Measurements from ENCODE around the gene GBF1. TPM values are rescaled to one million over a fixed set of nuclear protein-coding genes. Genes with fewer than 3 reads are reported as not detected.

The GBF1 gene
- total RNA-seq, 1 experiment from 2014 or later, result 23.7 TPM

DNA sequence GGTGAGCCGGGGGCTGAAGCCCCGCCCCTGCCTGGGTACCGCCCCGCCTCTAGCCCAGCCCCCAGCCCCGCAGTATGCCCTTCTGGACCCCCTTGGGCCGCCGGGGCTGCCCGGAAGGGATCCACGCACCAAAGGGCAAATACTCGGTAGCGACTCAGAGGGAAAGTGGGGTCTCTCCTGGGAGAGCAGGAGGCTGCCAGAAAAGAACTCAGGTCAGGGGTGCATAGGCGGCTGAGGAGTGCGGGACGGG lies 176.1 kb downstream of the GBF1 start:
- Histone ChIP-seq H3K56ac (ENCODE audit: insufficient read length, low read depth, low read length) (no peak overlapping the region), H2BK12ac (ENCODE audit: insufficient read length, low read depth, low read length) (no peak overlapping the region), H3K27ac (ENCODE audit: insufficient read length, low read depth, low read length) (no peak overlapping the region), H3K18ac (ENCODE audit: insufficient read length, low read depth, low read length) (no peak overlapping the region), H3K23ac (ENCODE audit: insufficient read length, low read depth, low read length) (no peak overlapping the region), H4K8ac (replicated peaks; ENCODE audit: insufficient read length, low read depth, low read length) (no peak overlapping the region), H3K4ac (ENCODE audit: low read depth, low read length) (no peak overlapping the region), H2BK120ac (ENCODE audit: low read depth, low read length, poor library complexity, severe bottlenecking) (no peak overlapping the region), H3K79me1 (ENCODE audit: insufficient read depth, low read depth, low read length, poor library complexity, severe bottlenecking) (no peaks in the 10 kb centered on the region), H2AK5ac (ENCODE audit: insufficient read length, low read length) (no peak overlapping the region), H2BK5ac (ENCODE audit: insufficient read length, low read length) (no peak overlapping the region), H4K91ac (ENCODE audit: insufficient read length, low read depth, low read length) (no peak overlapping the region), H3T11ph (ENCODE audit: low read length) (no peak overlapping the region), H3K79me2 (ENCODE audit: insufficient read depth, low read length) (no peaks in the 10 kb centered on the region), H3K4me2 (ENCODE audit: insufficient read depth, insufficient read length, low read length) (peak overlapping the region; percentile 74), H2AFZ (ENCODE audit: low read length) (no peak overlapping the region), H3K4me1 (ENCODE audit: insufficient read depth, low read length) (peaks cover 2% of the 10 kb centered on the region; the same call in 1 of the 2 replicates), H3K23me2 (ENCODE audit: insufficient read length, low read depth, low read length, poor library complexity, severe bottlenecking) (peaks cover 35% of the 10 kb centered on the region), H4K20me1 (ENCODE audit: control insufficient read depth, insufficient read depth, insufficient read length) (no peaks in the 10 kb centered on the region), H3K27me3 (ENCODE audit: insufficient read depth, low read length) (no peaks in the 10 kb centered on the region), H2BK20ac (ENCODE audit: low read depth, low read length, poor library complexity, severe bottlenecking) (no peak overlapping the region), H3K9ac (ENCODE audit: extremely low read depth, insufficient read length, low read length) (no peak overlapping the region), H3K14ac (ENCODE audit: insufficient read depth, low read length) (no peak overlapping the region), H4K5ac (ENCODE audit: insufficient read length, low read depth, low read length) (no peak overlapping the region), H3K9me3 (ENCODE audit: control insufficient read depth, low read depth, low read length) (no peaks in the 10 kb centered on the region), H2BK15ac (ENCODE audit: low read depth, low read length) (no peak overlapping the region)
- peak overlapping the region in 2 of 3 experiments; percentile 68 to 70; a peak in 2 of 7 replicates for H3K27ac Mint-ChIP-seq
- H3K4me1 Mint-ChIP-seq, result peaks cover 16 to 24% of the 10 kb centered on the region in 2 experiments
- DNase-seq, result no peak
- WGBS (ENCODE audit: extremely low coverage, insufficient read length, low lambda C conversion rate), result no CpG with 5 or more reads among the region's 14 CpGs
- TF ChIP-seq, protein P1, sequence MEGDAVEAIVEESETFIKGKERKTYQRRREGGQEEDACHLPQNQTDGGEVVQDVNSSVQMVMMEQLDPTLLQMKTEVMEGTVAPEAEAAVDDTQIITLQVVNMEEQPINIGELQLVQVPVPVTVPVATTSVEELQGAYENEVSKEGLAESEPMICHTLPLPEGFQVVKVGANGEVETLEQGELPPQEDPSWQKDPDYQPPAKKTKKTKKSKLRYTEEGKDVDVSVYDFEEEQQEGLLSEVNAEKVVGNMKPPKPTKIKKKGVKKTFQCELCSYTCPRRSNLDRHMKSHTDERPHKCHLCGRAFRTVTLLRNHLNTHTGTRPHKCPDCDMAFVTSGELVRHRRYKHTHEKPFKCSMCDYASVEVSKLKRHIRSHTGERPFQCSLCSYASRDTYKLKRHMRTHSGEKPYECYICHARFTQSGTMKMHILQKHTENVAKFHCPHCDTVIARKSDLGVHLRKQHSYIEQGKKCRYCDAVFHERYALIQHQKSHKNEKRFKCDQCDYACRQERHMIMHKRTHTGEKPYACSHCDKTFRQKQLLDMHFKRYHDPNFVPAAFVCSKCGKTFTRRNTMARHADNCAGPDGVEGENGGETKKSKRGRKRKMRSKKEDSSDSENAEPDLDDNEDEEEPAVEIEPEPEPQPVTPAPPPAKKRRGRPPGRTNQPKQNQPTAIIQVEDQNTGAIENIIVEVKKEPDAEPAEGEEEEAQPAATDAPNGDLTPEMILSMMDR (conservative IDR thresholded peaks at IDR 0.05), result no peak
- no peaks in the 10 kb centered on the region; a peak in 1 of 5 replicates for H3K9me3 Mint-ChIP-seq
- peaks cover 20% of the 10 kb centered on the region for H3K27me3 Mint-ChIP-seq (ENCODE audit: low read depth)
- peaks cover 6 to 17% (median 16%) of the 10 kb centered on the region in 3 experiments; a peak in 5 of 7 replicates for H3K36me3 Mint-ChIP-seq (ENCODE audit: insufficient read depth in 1 of 3, low read depth in 3 of 3)
- H3K4me3 Mint-ChIP-seq, result peak overlapping the region; percentile 92 to 97
